Naive thymus-derived CD8-positive, alpha-beta T cell (primary cell): ENCODE measurements around the gene NELFA. TPM values are rescaled to one million over a fixed set of nuclear protein-coding genes. Genes with fewer than 3 reads are reported as not detected.
A peak's percentile ranks its signal among the peaks of the same experiment; 100 is the strongest.

Experiments used
- ATAC-seq, 2 donors: fragments of 150-1000 bp; cut with Tn5 transposase in 1 of 2; sonication (Bioruptor Pico), chemical (Tn5 transposase) in 1 of 2; 1 replicate in 1 of 2; 2 replicates in 1 of 2; pipeline ENCODE4 v1.10.0; 2021; ENCODE audit warnings: mild to moderate bottlenecking in 2 of 2, moderate library complexity in 2 of 2
- POLR2A ChIA-PET: fragments of 350-600 bp; sonication (Branson Sonifier 250); formaldehyde crosslinking; loops from one replicate; lab custom pipeline; 2021; ENCODE audit warnings: antibody characterized with exemption; lab: Charles Lee
- DNase-seq, 10 donors: peaks; one replicate each; pipeline versions ENCODE4 v3.0.0 to v3.0.0-alpha.2; 2020 to 2022
- H3K27ac Mint-ChIP-seq, 10 donors: one replicate each; pipeline ENCODE4 v1.8.0; 2020 to 2022; ENCODE audit warnings: mild to moderate bottlenecking in 10 of 10, mixed read lengths in 10 of 10, moderate library complexity in 4 of 10, inconsistent platforms in 1 of 10
- H3K27me3 Mint-ChIP-seq, 5 donors: one replicate each; pipeline ENCODE4 v1.8.0; 2021 to 2022; ENCODE audit warnings: mixed read lengths in 5 of 5
- H3K36me3 Mint-ChIP-seq, 3 donors: one replicate each; pipeline ENCODE4 v1.8.0; 2020 to 2022; ENCODE audit warnings: mixed read lengths in 3 of 3, mild to moderate bottlenecking in 2 of 3, inconsistent platforms in 1 of 3
- H3K4me1 Mint-ChIP-seq, 4 donors: one replicate each; pipeline ENCODE4 v1.8.0; 2021 to 2022; ENCODE audit warnings: mixed read lengths in 4 of 4
- H3K4me3 Mint-ChIP-seq, 10 donors: one replicate each; pipeline ENCODE4 v1.8.0; 2020 to 2022; ENCODE audit warnings: mild to moderate bottlenecking in 10 of 10, mixed read lengths in 10 of 10, moderate library complexity in 6 of 10, inconsistent platforms in 1 of 10
- H3K9me3 Mint-ChIP-seq, 9 donors: one replicate each; pipeline ENCODE4 v1.8.0; 2020 to 2022; ENCODE audit warnings: mixed read lengths in 9 of 9, mild to moderate bottlenecking in 3 of 9, inconsistent platforms in 1 of 9, moderate library complexity in 1 of 9
- polyA plus RNA-seq, 3 donors: library from polyadenylated mRNA; unstranded; fragments of 300-500 nt; fragmentation: Illumina TruSeq; gene quantifications; one replicate each; pipeline ENCODE4 v1.2.3, GENCODE V29; 2021
- total RNA-seq, 8 experiments: library from RNA in 2 of 8; stranded (reverse) in 2 of 8; gene quantifications; one replicate each; pipeline ENCODE4 v1.2.3 and lab custom pipeline; 2021 to 2026

The NELFA gene
- 10 to 100 TPM; 46.1 to 47.9 TPM for total RNA-seq
- polyA plus RNA-seq = 10 to 100 TPM; 20.1 to 37.8 (median 27.7) TPM
- 23.2 to 58.3 (median 46.4) reads per million in 6 experiments for total RNA-seq (lab: John Stamatoyannopoulos, UW)

GRCh38 chr4:2008921-2009650, at the start of gene NELFA:
NELFA (minus strand) TSS chr4:2008974; CDS start chr4:2008959, 15 bp downstream.
- peaks cover 0 to 1% (median 0%) of the 10 kb centered on the region in 5 donors for H3K27me3 Mint-ChIP-seq
- POLR2A ChIA-PET = interaction anchor here (0.7 to 1.0 kb wide), 5 partner anchors 32 to 297 kb away, joined by 3 to 6 read pairs (median 3); partner anchors contain the start of genes HAUS3, POLN and SLBP

GRCh38 chr4:2057382-2058065, 48.8 kb upstream of the NELFA start:
- DNase-seq (no peak), ATAC-seq (no peak)
- Mint-ChIP-seq H3K36me3 (peaks cover 0 to 2% (median 2%) of the 10 kb centered on the region in 3 donors), H3K4me3 (peak overlapping the region; percentile 39 to 83 (median 71)), H3K27ac (peak overlapping the region in 1 of 10 donors; percentile 29), H3K9me3 (no peaks in the 10 kb centered on the region), H3K4me1 (peaks cover 0 to 7% (median 4%) of the 10 kb centered on the region in 4 donors), H3K27me3 (peaks cover 21 to 51% (median 28%) of the 10 kb centered on the region in 5 donors)
- POLR2A ChIA-PET = interaction anchor here (0.9 kb wide), 1 partner anchor 48 kb away, joined by 3 read pairs; no protein-coding TSS in a partner anchor

More at GRCh38 chr4:2008921-2009650, at the start of gene NELFA:
- peak; percentile 90 to 99 (median 94) for DNase-seq
- H3K27ac Mint-ChIP-seq = peak within 1 kb of the TSS; percentile 85 to 98 (median 97)
- peak within 1 kb of the TSS; percentile 88 to 97 (median 93) for H3K4me3 Mint-ChIP-seq
- ATAC-seq = peak; percentile 79 to 80
- peaks cover 18 to 35% (median 31%) of the 10 kb centered on the region in 4 donors for H3K4me1 Mint-ChIP-seq
- peaks cover 0 to 11% (median 0%) of the 10 kb centered on the region in 3 donors for H3K36me3 Mint-ChIP-seq
- no peaks in the 10 kb centered on the region for H3K9me3 Mint-ChIP-seq

GRCh38 chr4:2054217-2054616, 45.4 kb upstream of the NELFA start:
- no peaks in the 10 kb centered on the region for H3K9me3 Mint-ChIP-seq
- POLR2A ChIA-PET = no interaction called here
- peaks cover 0 to 2% (median 2%) of the 10 kb centered on the region in 3 donors for H3K36me3 Mint-ChIP-seq
- ATAC-seq = no peak
- no peak overlapping the region for H3K27ac Mint-ChIP-seq
- H3K4me3 Mint-ChIP-seq = no peak overlapping the region
- H3K27me3 Mint-ChIP-seq = peaks cover 24 to 64% (median 47%) of the 10 kb centered on the region in 5 donors
- peaks cover 0 to 7% (median 3%) of the 10 kb centered on the region in 4 donors for H3K4me1 Mint-ChIP-seq
- no peak for DNase-seq

- POLR2A ChIA-PET = no interaction called here
- H3K27ac Mint-ChIP-seq = no peak overlapping the region
- no peak for DNase-seq
- peaks cover 0 to 2% (median 0%) of the 10 kb centered on the region in 4 donors for H3K4me1 Mint-ChIP-seq
- peaks cover 0 to 2% (median 0%) of the 10 kb centered on the region in 3 donors for H3K36me3 Mint-ChIP-seq
- H3K27me3 Mint-ChIP-seq = peaks cover 13 to 63% (median 36%) of the 10 kb centered on the region in 5 donors
- ATAC-seq = no peak
- no peak overlapping the region for H3K4me3 Mint-ChIP-seq
- H3K9me3 Mint-ChIP-seq = no peaks in the 10 kb centered on the region
Measured at GRCh38 chr4:2051086-2051485, 42.3 kb upstream of the NELFA start.

- POLR2A ChIA-PET = no interaction called here
- H3K36me3 Mint-ChIP-seq = peaks cover 0 to 2% (median 0%) of the 10 kb centered on the region in 3 donors
- ATAC-seq (no peak), DNase-seq (no peak)
- peaks cover 10 to 66% (median 35%) of the 10 kb centered on the region in 5 donors for H3K27me3 Mint-ChIP-seq
- no peak overlapping the region for H3K4me3 Mint-ChIP-seq
- no peaks in the 10 kb centered on the region for H3K9me3 Mint-ChIP-seq
- no peak overlapping the region for H3K27ac Mint-ChIP-seq
- peaks cover 0 to 2% (median 1%) of the 10 kb centered on the region in 4 donors for H3K4me1 Mint-ChIP-seq
Measured at GRCh38 chr4:2049811-2050210, 41.0 kb upstream of the NELFA start.

GRCh38 chr4:2049381-2049780, 40.6 kb upstream of the NELFA start:
- POLR2A ChIA-PET = no interaction called here
- Mint-ChIP-seq H3K27ac (peak overlapping the region in 1 of 10 donors; percentile 59), H3K27me3 (peaks cover 10 to 66% (median 35%) of the 10 kb centered on the region in 5 donors), H3K36me3 (peaks cover 0 to 2% (median 0%) of the 10 kb centered on the region in 3 donors), H3K4me1 (peaks cover 0 to 2% (median 1%) of the 10 kb centered on the region in 4 donors), H3K4me3 (no peak overlapping the region), H3K9me3 (no peaks in the 10 kb centered on the region)
- DNase-seq (no peak), ATAC-seq (no peak)

- ATAC-seq = no peak
Measured at GRCh38 chr4:2048831-2049230, 40.1 kb upstream of the NELFA start.

GRCh38 chr4:2047781-2048581, 39.2 kb upstream of the NELFA start:
- no peaks in the 10 kb centered on the region for H3K36me3 Mint-ChIP-seq
- H3K4me1 Mint-ChIP-seq = peaks cover 0 to 3% (median 1%) of the 10 kb centered on the region in 4 donors
- H3K9me3 Mint-ChIP-seq = no peaks in the 10 kb centered on the region
- DNase-seq (peak in 1 of 10 donors; percentile 14), ATAC-seq (no peak)
- no peak overlapping the region for H3K4me3 Mint-ChIP-seq
- POLR2A ChIA-PET = no interaction called here
- no peak overlapping the region for H3K27ac Mint-ChIP-seq
- peaks cover 5 to 58% (median 30%) of the 10 kb centered on the region in 5 donors for H3K27me3 Mint-ChIP-seq

More at GRCh38 chr4:2048831-2049230, 40.1 kb upstream of the NELFA start:
- Mint-ChIP-seq H3K4me3 (no peak overlapping the region), H3K27me3 (peaks cover 6 to 60% (median 31%) of the 10 kb centered on the region in 5 donors), H3K27ac (no peak overlapping the region), H3K36me3 (no peaks in the 10 kb centered on the region), H3K4me1 (peaks cover 0 to 2% (median 1%) of the 10 kb centered on the region in 4 donors), H3K9me3 (no peaks in the 10 kb centered on the region)
- DNase-seq = no peak
- POLR2A ChIA-PET = no interaction called here

GRCh38 chr4:2047031-2047660, 38.4 kb upstream of the NELFA start:
- ATAC-seq (no peak), DNase-seq (no peak)
- H3K9me3 Mint-ChIP-seq = no peaks in the 10 kb centered on the region
- no peaks in the 10 kb centered on the region for H3K36me3 Mint-ChIP-seq
- H3K4me1 Mint-ChIP-seq = peaks cover 0 to 4% (median 2%) of the 10 kb centered on the region in 4 donors
- H3K4me3 Mint-ChIP-seq = no peak overlapping the region
- peaks cover 2 to 50% (median 26%) of the 10 kb centered on the region in 5 donors for H3K27me3 Mint-ChIP-seq
- POLR2A ChIA-PET = no interaction called here
- H3K27ac Mint-ChIP-seq = no peak overlapping the region

GRCh38 chr4:2046031-2046961, 37.5 kb upstream of the NELFA start:
- Mint-ChIP-seq H3K27ac (peak overlapping the region in 1 of 10 donors; percentile 53), H3K36me3 (no peaks in the 10 kb centered on the region), H3K4me1 (peaks cover 0 to 4% (median 2%) of the 10 kb centered on the region in 4 donors), H3K27me3 (peaks cover 0 to 42% (median 21%) of the 10 kb centered on the region in 5 donors), H3K9me3 (no peaks in the 10 kb centered on the region), H3K4me3 (peak overlapping the region in 1 of 10 donors; percentile 41)
- DNase-seq (peak in 1 of 10 donors; percentile 11), ATAC-seq (no peak)
- POLR2A ChIA-PET = no interaction called here

GRCh38 chr4:2045518-2045951, 36.8 kb upstream of the NELFA start:
- POLR2A ChIA-PET = no interaction called here
- H3K27me3 Mint-ChIP-seq = peaks cover 0 to 34% (median 15%) of the 10 kb centered on the region in 5 donors
- DNase-seq = no peak
- H3K27ac Mint-ChIP-seq = peak overlapping the region in 1 of 10 donors; percentile 40
- no peaks in the 10 kb centered on the region for H3K36me3 Mint-ChIP-seq
- no peaks in the 10 kb centered on the region for H3K9me3 Mint-ChIP-seq
- no peak for ATAC-seq
- no peak overlapping the region for H3K4me3 Mint-ChIP-seq
- H3K4me1 Mint-ChIP-seq = peaks cover 0 to 4% (median 2%) of the 10 kb centered on the region in 4 donors
